HepG2 (cell line): Measurements from ENCODE around the gene CNTN5. TPM values are rescaled to one million over a fixed set of nuclear protein-coding genes. Genes with fewer than 3 reads are reported as not detected.

Experiments
- ATAC-seq: fragments of 200-7000 bp; cut with Tn5 transposase; 3 replicates; pipeline ENCODE4 v1.9.1; 2020; ENCODE audit warnings: mild to moderate bottlenecking, moderate library complexity
- BruUV-seq: library from RNA; stranded (reverse); fragments of 400-500 nt; replicated peaks from 2 replicates; lab custom pipeline; 2021; lab: Mats Ljungman, UMichigan
- CTCF ChIA-PET: fragments of 300-600 bp; formaldehyde crosslinking; extraction: SDS; loops from one replicate; lab custom pipeline; 2021; ENCODE audit warnings: low total read pairs, inconsistent platforms, low intra/inter-chr PET ratio; lab: Yijun Ruan, JAX
- POLR2A ChIA-PET: fragments of 350-600 bp; sonication (Branson Sonifier 250); formaldehyde crosslinking; loops from one replicate; lab custom pipeline; 2020; ENCODE audit warnings: antibody characterized with exemption, inconsistent platforms; lab: Yijun Ruan, JAX
- DNase-seq: peaks from one replicate; pipeline ENCODE4 v3.0.0-alpha.2; 2015; ENCODE audit warnings: low spot score
- FAIRE-seq: peaks from 3 replicates; lab custom pipeline; 2011; peaks lifted over from hg19 to GRCh38; lab: Jason Lieb, UNC
- H2AFZ ChIP-seq: one replicate; pipeline ENCODE4 v1.6.1; 2011; ENCODE audit warnings: low read length, inconsistent platforms
- H3K27ac ChIP-seq: fragments of 300-600 bp; 3 replicates; pipeline ENCODE4 v1.8.0; 2011; ENCODE audit warnings: mixed run types, mild to moderate bottlenecking, mixed read lengths, low read length, inconsistent platforms; ENCODE audit not compliant: insufficient read depth; ENCODE audit errors: extremely low read length
- H3K27me3 ChIP-seq, 2 experiments: fragments of 200-600 bp in 1 of 2; 2 replicates in 1 of 2; 3 replicates in 1 of 2; pipeline versions ENCODE4 v1.6.0 to v1.8.0; 2011; ENCODE audit warnings: low read length in 2 of 2, mild to moderate bottlenecking in 2 of 2, moderate library complexity in 2 of 2, inconsistent platforms in 1 of 2; ENCODE audit not compliant: insufficient read depth in 2 of 2, control insufficient read depth in 1 of 2
- H3K36me3 ChIP-seq, 2 experiments: fragments of 200-600 bp in 1 of 2; replicated peaks in 1 of 2; 2 replicates in 1 of 2; 3 replicates in 1 of 2; pipeline versions ENCODE4 v1.5.1 to v1.8.0; 2011; ENCODE audit warnings: low read length in 2 of 2, inconsistent platforms in 1 of 2; ENCODE audit not compliant: insufficient read depth in 2 of 2, control insufficient read depth in 1 of 2
- H3K4me1 ChIP-seq: 2 replicates; pipeline ENCODE4 v1.5.1; 2012; ENCODE audit warnings: low read length, inconsistent platforms; ENCODE audit not compliant: insufficient read depth
- H3K4me2 ChIP-seq: 2 replicates; pipeline ENCODE4 v1.6.0; 2011; ENCODE audit warnings: low read depth, low read length, inconsistent platforms
- H3K4me3 ChIP-seq, 3 experiments: fragments of 200-600 bp in 1 of 3; sonication (generic), shearing (Covaris generic) in 1 of 3; replicated peaks in 1 of 3; 2 replicates each; pipeline ENCODE4 v1.5.1; 2011 to 2016; ENCODE audit warnings: low read length in 3 of 3, inconsistent platforms in 2 of 3, low read depth in 2 of 3, mild to moderate bottlenecking in 2 of 3, control low read depth in 1 of 3, mixed read lengths in 1 of 3; ENCODE audit not compliant: insufficient read depth in 1 of 3
- H3K79me2 ChIP-seq: one replicate; pipeline ENCODE4 v1.6.1; 2011; ENCODE audit warnings: low read length, inconsistent platforms; ENCODE audit not compliant: insufficient read depth
- H3K9ac ChIP-seq: 2 replicates; pipeline ENCODE4 v1.6.0; 2011; ENCODE audit warnings: mild to moderate bottlenecking, low read depth, low read length, inconsistent platforms; ENCODE audit not compliant: insufficient read depth
- H3K9me3 ChIP-seq: 2 replicates; pipeline ENCODE4 v1.5.1; 2012; ENCODE audit warnings: mild to moderate bottlenecking, low read length
- H4K20me1 ChIP-seq: 2 replicates; pipeline ENCODE4 v1.6.0; 2011; ENCODE audit warnings: inconsistent platforms, mild to moderate bottlenecking, low read length, moderate library complexity; ENCODE audit not compliant: insufficient read depth
- HMGA1 ChIP-seq: sonication (generic); formaldehyde crosslinking; conservative IDR thresholded peaks from 2 replicates; pipeline ENCODE4 v1.4.0; 2020; ENCODE audit warnings: missing genetic modification reagents
- NR2F1 ChIP-seq, 2 experiments: fragments of 450-650 bp in 1 of 2; formaldehyde crosslinking in 1 of 2; IDR thresholded peaks; 2 replicates each; pipeline versions ENCODE4 v1.5.0 to v1.6.1; 2016 to 2020; ENCODE audit warnings: mild to moderate bottlenecking in 1 of 2, missing compliant biosample characterization in 1 of 2, missing genetic modification reagents in 1 of 2, moderate library complexity in 1 of 2
- REL ChIP-seq: sonication (generic); formaldehyde crosslinking; conservative IDR thresholded peaks from 2 replicates; pipeline ENCODE4 v1.8.0; 2022; ENCODE audit warnings: mild to moderate bottlenecking, missing genetic modification reagents, moderate library complexity
- REPIN1 ChIP-seq: sonication (generic); formaldehyde crosslinking; IDR thresholded peaks from 2 replicates; pipeline ENCODE4 v1.8.0; 2022; ENCODE audit warnings: missing genetic modification reagents, low read depth, mild to moderate bottlenecking, borderline replicate concordance
- SRSF9 ChIP-seq: fragments of 200-400 bp; formaldehyde crosslinking; IDR thresholded peaks from 2 replicates; pipeline ENCODE4 v1.6.1; 2018; ENCODE audit warnings: borderline replicate concordance, mild to moderate bottlenecking, low read depth, low read length; ENCODE audit not compliant: insufficient read depth, poor library complexity, severe bottlenecking
- TAF15 ChIP-seq: fragments of 200-400 bp; formaldehyde crosslinking; IDR thresholded peaks from one replicate; pipeline ENCODE4 v1.6.1; 2018; ENCODE audit warnings: mild to moderate bottlenecking, low read depth, low read length; ENCODE audit not compliant: poor library complexity, severe bottlenecking
- TRIM22 ChIP-seq: fragments of 450-650 bp; IDR thresholded peaks from 2 replicates; pipeline ENCODE4 v1.6.1; 2017
- ZNF138 ChIP-seq: sonication (generic); formaldehyde crosslinking; IDR thresholded peaks from 2 replicates; pipeline ENCODE4 v1.5.0; 2020; ENCODE audit warnings: mild to moderate bottlenecking, low read depth, missing genetic modification reagents
- ZNF18 ChIP-seq: sonication (generic); formaldehyde crosslinking; IDR thresholded peaks from 2 replicates; pipeline ENCODE4 v1.8.0; 2022; ENCODE audit warnings: mild to moderate bottlenecking, missing genetic modification reagents; ENCODE audit not compliant: insufficient replicate concordance
- ZNF253 ChIP-seq: sonication (generic); formaldehyde crosslinking; IDR thresholded peaks from 2 replicates; pipeline ENCODE4 v1.8.0; 2022; ENCODE audit warnings: mild to moderate bottlenecking, missing genetic modification reagents, borderline replicate concordance
- ZNF282 ChIP-seq: fragments of 450-650 bp; IDR thresholded peaks from 2 replicates; pipeline ENCODE4 v1.6.1; 2018; ENCODE audit not compliant: partially characterized antibody
- ZNF337 ChIP-seq: sonication (generic); formaldehyde crosslinking; IDR thresholded peaks from 2 replicates; pipeline ENCODE4 v1.5.1; 2020; ENCODE audit warnings: missing genetic modification reagents, low read depth, mild to moderate bottlenecking, borderline replicate concordance
- ZNF615 ChIP-seq: sonication (generic); formaldehyde crosslinking; IDR thresholded peaks from 2 replicates; pipeline ENCODE4 v1.5.0; 2020; ENCODE audit warnings: mild to moderate bottlenecking, missing genetic modification reagents, borderline replicate concordance
- ZNF790 ChIP-seq: sonication (generic); formaldehyde crosslinking; IDR thresholded peaks from 2 replicates; pipeline ENCODE4 v1.8.0; 2022; ENCODE audit warnings: missing genetic modification reagents, mild to moderate bottlenecking, borderline replicate concordance
- ZNF839 ChIP-seq: sonication (generic); formaldehyde crosslinking; IDR thresholded peaks from 2 replicates; pipeline ENCODE4 v1.4.0; 2020; ENCODE audit warnings: missing genetic modification reagents, mild to moderate bottlenecking, borderline replicate concordance
- WGBS: methylation state at CpG from one replicate; pipeline ENCODE4 v1.1.6; 2017; ENCODE audit warnings: low lambda C conversion rate; 5-methylcytosine and 5-hydroxymethylcytosine counted together
- in situ Hi-C: cut with HindIII; loops from 2 replicates; pipeline ENCODE4 v1.10.0; 2017; ENCODE audit warnings: low pct_unique_long_range_greater_than_20kb; ENCODE audit not compliant: extremely low pct_ligation_motif_present
- intact Hi-C: fragments of 100-400 bp; cut with micrococcal nuclease; formaldehyde crosslinking; loops from one replicate; pipeline ENCODE4 v1.10.0; 2022; ENCODE audit not compliant: unreplicated experiment
- polyA plus RNA-seq, 8 experiments: library from polyadenylated mRNA; depleted of rRNA in 3 of 8; stranded (reverse) in 7 of 8; unstranded in 1 of 8; fragments of >200 nt; fragmentation: Illumina TruSeq in 4 of 8; extraction: Trizol in 4 of 8; gene quantifications; 2 replicates each; pipeline versions ENCODE4 v1.2.1 to v1.2.3, GENCODE V29; 2011 to 2016; ENCODE audit warnings: low read depth in 4 of 8, missing spikeins in 1 of 8, mixed read lengths in 1 of 8; ENCODE audit not compliant: insufficient read depth in 1 of 8
- total RNA-seq, 5 experiments: library from RNA; depleted of rRNA; stranded (reverse); fragments of >200 nt; fragmentation: Illumina TruSeq; extraction: Trizol; gene quantifications; 2 replicates each; pipeline ENCODE4 v1.2.3, GENCODE V29; 2016; ENCODE audit warnings: low read depth in 1 of 5

The CNTN5 gene
- total and polyA plus RNA-seq, 2 of the 13 experiments (the other 11 are each of a cell fraction or from before 2014, with no cell fraction given) = not detected

- no peaks in the 10 kb centered on the region for H3K27me3 ChIP-seq
- in situ Hi-C loops = no loop called here
- CTCF ChIA-PET = no interaction called here
- no peak overlapping the region for H3K27ac ChIP-seq
- H3K4me2 ChIP-seq = no peak overlapping the region
- H4K20me1 ChIP-seq = no peaks in the 10 kb centered on the region
- 3% methylated on average over 4 of the region's 4 CpGs for WGBS
- no peaks in the 10 kb centered on the region for H3K9me3 ChIP-seq
- H3K4me3 ChIP-seq = no peak overlapping the region
- no peak for ATAC-seq
- no TSS peak for BruUV-seq
- H3K4me1 ChIP-seq = no peaks in the 10 kb centered on the region
- TF ChIP-seq NR2F1 (CRISPR knock-in tag; IDR thresholded peaks at IDR 0.05) (no peak), SRSF9 (peak; percentile 45), REL (CRISPR knock-in tag) (no peak), ZNF337 (no peak), TAF15 (no peak)
- TF ChIP-seq, all 625 proteins: peak for 1
- POLR2A ChIA-PET = no interaction called here
- no peaks in the 10 kb centered on the region for H3K36me3 ChIP-seq
- FAIRE-seq (no peak), DNase-seq (no peak)
- H3K9ac ChIP-seq = no peak overlapping the region
- H2AFZ ChIP-seq = no peak overlapping the region
- intact Hi-C loops = no loop called here
- H3K79me2 ChIP-seq = no peaks in the 10 kb centered on the region
Measured at GRCh38 chr11:100094121-100094865, 1073.5 kb downstream of the CNTN5 start.

- Histone ChIP-seq H3K9me3 (no peaks in the 10 kb centered on the region), H3K9ac (no peak overlapping the region), H3K4me1 (no peaks in the 10 kb centered on the region), H3K4me3 (no peak overlapping the region), H3K4me2 (no peak overlapping the region), H2AFZ (no peak overlapping the region), H3K27me3 (no peaks in the 10 kb centered on the region), H3K79me2 (no peaks in the 10 kb centered on the region), H4K20me1 (no peaks in the 10 kb centered on the region), H3K36me3 (no peaks in the 10 kb centered on the region), H3K27ac (no peak overlapping the region)
- POLR2A ChIA-PET = no interaction called here
- ATAC-seq (no peak), FAIRE-seq (no peak), DNase-seq (no peak)
- intact Hi-C loops = no loop called here
- CTCF ChIA-PET = no interaction called here
- no TSS peak for BruUV-seq
- in situ Hi-C loops = no loop called here
- 3% methylated on average over 3 of the region's 3 CpGs for WGBS
- no peak for TF ChIP-seq ZNF790
- no peak for TF ChIP-seq ZNF138
- TF ChIP-seq ZNF18 (CRISPR knock-in tag) = no peak
- TF ChIP-seq ZNF839 (CRISPR knock-in tag) = no peak
- TF ChIP-seq HMGA1 (CRISPR knock-in tag) = no peak
- TF ChIP-seq ZNF615 = no peak
- TF ChIP-seq ZNF282 = no peak
- TF ChIP-seq TRIM22 = no peak
- no peak for TF ChIP-seq ZNF253
- TF ChIP-seq REPIN1 (CRISPR knock-in tag) = no peak
Measured at GRCh38 chr11:100095809-100096208, 1075.1 kb downstream of the CNTN5 start.
